ENCODE data around the gene MRPL49.
"Not testable (repeated sequence)": the region's sequence is repeated elsewhere in the genome, so short reads cannot be mapped to it uniquely, and the experiment has no call there.

MRPL49 gene

DNA sequence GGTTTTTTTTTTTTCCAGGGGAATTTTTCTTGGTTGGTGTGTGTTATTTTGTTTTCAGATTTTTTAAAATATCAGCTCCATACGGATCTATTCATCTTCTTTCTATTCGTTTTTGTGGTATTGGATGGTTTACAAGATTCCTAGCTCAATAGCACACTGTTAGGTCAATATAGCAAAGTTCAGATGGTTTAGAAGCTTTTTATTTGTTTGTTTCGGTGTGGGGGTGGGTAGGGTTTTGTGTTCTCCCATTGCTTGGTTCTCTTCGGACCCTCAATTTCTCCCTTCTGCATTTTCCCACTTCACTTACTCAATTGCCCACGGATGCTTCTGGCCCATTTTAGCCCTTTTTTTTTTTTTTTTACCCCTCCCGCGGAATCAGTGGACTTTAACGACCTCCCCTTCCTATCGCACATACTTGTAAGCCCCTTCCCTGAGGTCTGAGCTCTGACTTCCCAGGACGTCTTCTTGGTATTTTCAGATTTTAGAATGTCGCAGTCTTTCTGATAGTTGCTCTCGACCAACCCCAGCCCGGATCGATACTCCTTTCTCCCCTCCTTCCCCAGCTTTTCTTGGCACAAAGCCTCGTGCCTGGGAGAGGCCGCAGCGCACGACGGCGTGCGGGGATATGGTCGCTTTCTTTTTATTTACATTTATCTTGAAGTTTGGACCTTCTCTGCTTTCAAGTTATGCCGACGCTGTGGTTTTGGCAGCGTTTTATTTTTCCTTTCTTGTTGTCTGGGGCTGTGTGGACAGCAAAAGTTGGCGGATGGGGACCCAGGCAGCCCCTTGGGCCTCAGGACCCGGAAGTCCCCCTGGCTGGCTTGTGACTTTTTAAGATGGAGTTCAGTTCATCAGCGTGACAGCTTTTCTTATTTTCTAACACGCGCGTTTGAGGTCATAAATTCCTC lies 43.5 kb downstream of the MRPL49 start:
- no peak for DNase-seq (ENCODE audit: low spot score)

GRCh38 chr11:65166893-65167292 lies 44.8 kb downstream of the MRPL49 start:
- DNase-seq (ENCODE audit: low spot score): no peak

GRCh38 chr11:65167656-65168055 lies 45.5 kb downstream of the MRPL49 start:
- no peak for DNase-seq (ENCODE audit: low spot score)

- DNase-seq (ENCODE audit: low spot score): no peak
Observed at GRCh38 chr11:65169164-65169641, 47.1 kb downstream of the MRPL49 start.

DNA sequence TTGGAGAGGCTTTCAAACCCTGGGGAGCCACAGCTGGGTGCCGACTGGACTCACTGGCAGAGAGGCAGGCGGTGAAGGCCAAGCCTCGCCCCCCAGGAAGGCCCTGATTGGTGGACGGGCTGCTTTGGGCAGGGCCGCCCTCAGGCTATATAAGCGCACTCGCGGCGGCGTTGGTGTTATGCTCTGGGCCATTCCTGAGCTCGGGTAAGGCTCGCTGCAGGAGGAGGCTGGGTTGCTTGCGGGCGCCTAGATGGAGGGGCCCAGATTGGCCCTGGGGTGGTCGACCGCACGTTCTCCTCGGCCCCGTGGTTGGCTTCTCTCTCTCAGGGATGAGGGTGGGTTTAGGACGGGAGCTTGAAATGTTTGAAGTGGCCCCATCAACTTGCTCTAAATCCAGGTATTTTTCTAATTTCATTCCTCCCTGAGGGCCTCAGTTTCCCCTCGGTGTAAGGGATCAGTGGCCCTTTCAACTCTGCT lies 48.0 kb downstream of the MRPL49 start, which contains the start of gene SPDYC:
SPDYC (plus strand) TSS at position 176 of the 477 bp plus-strand sequence. CDS start 1,125 bp downstream, outside the sequence.
- DNase-seq (ENCODE audit: low spot score): no peak

- no peak for DNase-seq (ENCODE audit: low spot score)
Observed at GRCh38 chr11:65172600-65172999, 50.5 kb downstream of the MRPL49 start.

- not testable (repeated sequence) for DNase-seq (ENCODE audit: low spot score)
Observed at GRCh38 chr11:65174571-65175010, 52.5 kb downstream of the MRPL49 start.
